HG02938 (cell line): ENCODE data around the gene SLC39A8.

Source experiments
- ATAC-seq: cut with Tn5 transposase; IDR thresholded peaks from one replicate; pipeline ENCODE4 v1.9.1; 2021; ENCODE audit warnings: mild to moderate bottlenecking, moderate library complexity; ENCODE audit not compliant: unreplicated experiment

SLC39A8 gene

DNA sequence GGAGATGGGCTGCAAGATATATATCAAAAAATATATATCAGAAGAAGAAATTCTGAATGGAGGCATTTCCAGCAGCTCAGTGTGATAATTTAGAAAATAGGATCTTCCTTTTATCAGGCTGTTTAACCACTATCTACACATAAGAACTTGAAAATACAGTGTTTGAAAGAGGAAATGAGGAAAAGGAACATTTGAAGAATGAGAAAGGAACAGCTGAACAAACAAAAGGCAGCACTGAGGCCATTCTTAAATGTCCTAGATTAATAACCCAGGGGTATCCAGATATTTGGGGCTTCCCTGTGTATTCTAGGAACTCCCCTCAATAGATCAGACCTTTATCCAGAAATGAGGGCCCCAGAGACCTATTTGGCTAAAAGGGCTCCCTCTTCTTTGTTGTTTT, 4.1 kb downstream of the SLC39A8 start:
- no peak for ATAC-seq

DNA sequence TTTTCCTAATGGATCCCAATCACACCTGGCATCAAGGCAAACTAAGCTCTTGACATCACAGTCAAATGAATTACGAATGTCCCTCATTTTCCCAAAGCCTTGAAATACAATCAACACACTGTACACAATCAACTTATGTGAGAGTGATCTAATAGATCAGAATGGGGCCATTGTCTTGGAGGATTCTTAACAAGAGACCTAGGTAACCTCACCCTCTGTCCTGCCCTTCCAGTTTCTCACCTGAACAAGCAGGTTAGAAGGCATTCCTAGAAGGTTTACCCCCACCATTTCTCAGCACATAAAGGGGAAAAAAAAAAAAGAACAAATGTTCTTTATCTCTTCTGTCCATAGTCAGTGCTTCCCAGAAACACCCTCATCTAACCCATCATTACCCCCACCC, 6.3 kb downstream of the SLC39A8 start:
- no peak for ATAC-seq

DNA sequence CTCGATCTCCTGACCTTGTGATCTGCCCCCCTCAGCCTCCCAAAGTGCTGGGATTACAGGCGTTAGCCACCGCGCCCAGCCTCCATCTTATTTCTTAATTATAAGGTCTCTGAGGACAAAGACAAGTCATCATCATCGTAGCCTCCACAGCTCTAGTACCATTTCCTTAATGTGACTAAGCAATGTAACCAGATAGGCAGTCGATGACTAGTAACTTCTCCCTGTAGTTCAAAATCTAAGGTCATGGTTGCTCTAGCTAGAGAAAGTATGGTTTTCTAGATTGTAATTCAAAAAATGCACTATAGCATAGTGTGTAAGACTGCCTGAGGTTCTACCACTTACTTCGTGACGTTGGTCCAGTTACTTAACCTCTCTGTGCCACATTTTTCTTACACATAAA, 6.9 kb downstream of the SLC39A8 start:
- no peak for ATAC-seq

DNA sequence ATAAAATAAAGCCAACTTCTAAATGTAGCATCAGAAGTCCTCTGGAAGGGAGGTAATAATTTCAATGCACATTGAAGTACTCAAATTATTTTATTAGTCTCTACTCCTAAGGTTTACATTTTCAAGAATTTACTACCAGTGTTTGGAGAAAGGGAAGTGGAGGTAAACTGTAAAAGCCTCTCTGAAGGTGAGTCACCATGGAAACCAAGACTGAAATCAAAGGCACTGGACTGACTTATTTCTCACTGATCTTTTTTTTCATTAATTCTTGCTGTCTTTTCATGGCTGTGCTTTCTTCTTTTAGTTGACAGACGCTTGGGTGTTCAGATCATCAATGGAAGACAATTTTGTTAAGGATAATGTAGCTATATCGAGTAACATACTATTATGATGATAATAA, 9.7 kb downstream of the SLC39A8 start:
- ATAC-seq, result no peak

DNA sequence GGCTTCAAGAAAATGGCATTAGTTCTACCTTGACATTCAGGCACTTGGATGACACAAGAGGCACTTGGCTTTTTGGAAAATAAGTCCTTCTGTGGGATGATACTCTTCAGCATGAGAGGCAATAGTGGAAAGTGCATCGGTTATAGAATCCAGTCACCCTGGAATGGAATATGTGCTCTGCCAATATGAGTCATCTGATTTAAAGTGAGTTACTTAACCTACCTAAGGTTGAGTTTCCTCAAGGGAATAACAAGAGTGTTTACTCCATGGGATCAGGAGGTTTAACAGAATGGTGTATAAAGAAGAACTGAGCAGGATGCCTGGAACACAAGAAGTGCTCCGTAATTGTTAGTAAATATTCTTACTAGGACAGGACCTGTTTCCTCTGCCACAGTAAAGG, 10.7 kb downstream of the SLC39A8 start:
- ATAC-seq, result no peak

DNA sequence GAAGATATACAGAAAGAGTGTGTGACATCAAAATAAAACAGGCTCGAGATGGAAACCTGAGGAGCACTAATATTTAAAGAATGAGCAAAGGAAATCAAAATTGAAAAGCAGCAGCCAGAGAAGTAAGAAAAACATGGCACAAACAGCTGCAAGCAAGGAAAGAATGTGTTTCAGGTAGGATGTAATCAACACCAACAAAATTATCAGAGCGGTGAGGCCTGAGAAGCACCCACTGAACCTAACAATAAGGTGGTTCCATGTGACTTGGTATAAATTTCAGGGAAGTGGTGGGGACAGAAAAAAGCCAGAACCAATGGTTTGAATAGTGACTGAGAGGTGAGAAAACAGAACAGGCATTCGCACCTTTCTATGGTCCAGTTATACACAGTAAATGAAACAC, 11.5 kb downstream of the SLC39A8 start:
- ATAC-seq, result no peak

DNA sequence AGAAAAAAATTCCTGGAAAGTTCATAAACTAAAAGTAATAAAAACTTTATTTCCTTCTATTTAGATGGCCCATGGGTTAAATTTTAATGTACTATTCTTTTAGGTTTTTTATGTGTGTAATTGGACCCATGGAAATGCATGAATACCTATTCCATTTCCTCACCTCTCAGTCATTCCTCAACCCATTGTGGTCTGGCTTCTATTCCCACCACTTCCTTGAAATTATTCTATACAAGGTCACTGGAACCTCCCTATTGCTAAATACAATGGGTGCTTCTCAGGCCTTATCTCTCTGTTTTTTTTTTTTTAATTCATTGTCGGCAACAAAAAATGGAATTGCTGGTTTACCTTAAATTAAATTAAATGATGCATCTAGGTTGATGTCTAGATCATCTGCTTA, 17.2 kb downstream of the SLC39A8 start:
- ATAC-seq, result no peak

DNA sequence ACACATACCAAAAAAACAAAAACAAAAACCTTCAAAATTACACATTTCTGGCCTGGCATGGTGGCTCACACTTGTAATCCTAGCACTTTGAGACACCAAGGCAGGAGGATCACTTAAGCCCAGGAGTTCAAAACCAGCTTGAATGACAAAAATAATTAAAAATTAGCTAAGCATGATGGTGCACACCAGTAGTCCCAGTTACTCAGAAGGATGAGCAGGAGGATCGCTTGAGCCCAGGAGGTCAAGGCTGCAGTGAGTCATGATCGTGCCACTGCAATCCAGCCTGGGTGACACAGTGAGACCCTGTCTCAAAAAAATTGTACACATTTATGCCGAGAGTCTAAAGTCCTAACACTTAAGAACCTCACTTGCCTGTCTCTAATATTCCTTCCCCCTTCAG, 18.3 kb downstream of the SLC39A8 start:
- no peak for ATAC-seq

DNA sequence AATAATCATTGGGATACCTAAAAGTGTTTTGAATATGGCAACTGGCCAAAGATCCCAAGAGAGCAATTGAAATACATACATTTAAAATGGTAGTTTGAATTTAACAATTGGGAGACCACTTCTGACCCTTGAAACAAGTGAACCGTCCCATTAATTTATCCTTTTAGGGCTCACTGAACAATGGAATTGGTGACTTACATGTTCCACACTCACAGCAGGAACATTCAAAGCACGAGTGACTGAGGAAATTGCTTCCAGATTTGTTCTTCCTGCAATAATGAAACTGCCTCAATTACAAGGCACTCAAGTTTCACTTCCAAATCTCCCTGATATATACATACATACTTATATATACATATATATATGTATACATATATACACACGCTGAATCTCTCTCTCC, 20.6 kb downstream of the SLC39A8 start:
- ATAC-seq, result no peak

DNA sequence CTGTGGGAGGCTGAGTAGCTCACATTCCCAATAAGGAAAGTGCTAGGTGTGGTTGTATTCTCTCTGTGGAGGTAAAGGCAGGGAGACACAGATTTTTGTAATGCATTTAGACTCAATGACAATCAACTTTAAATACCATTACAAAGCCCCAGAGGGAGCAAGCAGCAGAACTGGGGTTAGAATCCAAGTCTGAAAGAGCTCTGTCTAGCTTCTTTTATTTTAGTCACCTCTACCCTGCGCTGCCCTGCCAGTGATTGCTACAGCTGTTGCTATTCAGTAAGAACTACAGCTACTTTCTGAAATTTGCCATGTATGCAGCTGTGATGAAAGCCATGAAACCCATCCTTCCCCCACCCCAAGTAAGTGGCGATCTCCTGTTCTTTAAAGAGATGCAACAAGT, 22.5 kb downstream of the SLC39A8 start:
- no peak for ATAC-seq

DNA sequence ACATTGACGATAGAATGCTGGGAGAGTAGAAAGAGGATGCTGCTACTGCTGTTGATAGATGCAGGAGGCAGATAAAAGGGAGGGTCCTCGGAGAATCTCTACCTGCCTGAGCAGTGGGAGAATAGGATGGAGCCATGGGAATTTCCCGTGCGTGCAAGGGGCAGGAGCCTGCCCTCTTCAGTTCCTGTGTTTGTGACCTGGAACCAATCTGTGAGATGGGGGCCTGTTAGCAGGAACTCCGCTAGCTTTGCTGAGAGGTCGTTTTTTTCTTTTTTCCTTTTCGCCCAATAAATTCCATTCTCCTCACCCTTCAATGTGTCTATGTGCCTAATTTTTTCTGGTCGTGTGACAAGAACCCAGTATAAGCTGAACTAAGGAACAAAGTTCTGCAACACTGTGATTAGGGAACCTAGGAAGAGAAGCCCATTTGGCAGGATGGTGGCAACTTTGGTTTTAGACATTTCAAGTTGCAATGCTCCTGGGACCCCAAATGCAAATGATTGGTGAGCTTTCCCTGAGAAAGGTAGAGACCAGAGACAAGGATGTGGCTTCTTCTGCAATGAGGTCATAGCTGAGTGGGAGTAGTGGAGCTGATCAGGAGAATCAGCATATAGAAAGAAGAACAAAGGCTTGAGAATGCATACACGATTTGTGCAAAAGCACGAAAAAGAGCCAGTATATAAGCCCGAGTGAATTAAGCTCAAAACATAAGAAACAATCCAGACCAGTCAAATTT, 23.9 kb downstream of the SLC39A8 start:
- ATAC-seq, result peak; percentile 78

DNA sequence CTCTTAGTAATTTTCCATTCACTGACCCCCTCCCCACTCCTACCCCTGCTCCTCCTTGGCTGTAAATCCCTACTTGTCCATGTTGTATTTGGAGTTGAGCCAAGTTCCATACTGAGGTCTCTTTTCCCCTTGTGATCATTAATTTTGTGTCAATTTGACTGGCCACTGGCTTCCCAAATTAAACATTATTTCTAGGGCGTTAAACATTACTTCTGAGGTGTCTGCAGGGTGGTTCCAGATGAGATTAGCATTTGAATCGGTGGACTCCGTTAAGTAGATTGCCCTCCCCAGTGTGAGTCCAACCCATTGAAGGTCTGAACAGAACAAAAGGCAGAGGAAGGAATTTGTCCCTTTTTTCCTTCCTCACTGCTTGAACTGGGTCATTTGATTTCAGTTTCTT, 25.7 kb downstream of the SLC39A8 start:
- ATAC-seq, result no peak

DNA sequence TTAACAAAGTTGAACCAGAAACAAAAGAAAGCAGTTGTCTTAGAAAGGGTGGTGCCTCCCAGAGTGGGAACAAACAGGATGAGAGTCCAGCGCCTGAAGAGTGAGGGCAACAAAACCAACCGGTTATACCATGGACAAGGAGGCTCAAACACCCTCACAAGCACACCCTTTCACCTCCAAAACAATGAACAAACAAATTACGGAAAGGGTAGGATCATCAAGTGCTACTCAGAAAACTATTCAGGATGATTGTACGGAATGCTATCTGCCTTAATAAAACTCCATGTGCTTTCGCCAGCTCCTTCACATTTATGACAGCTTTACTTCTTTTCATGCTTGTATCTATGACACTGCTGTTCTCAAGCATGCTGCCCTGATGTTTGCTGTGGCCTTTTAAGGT, 26.8 kb downstream of the SLC39A8 start:
- no peak for ATAC-seq

DNA sequence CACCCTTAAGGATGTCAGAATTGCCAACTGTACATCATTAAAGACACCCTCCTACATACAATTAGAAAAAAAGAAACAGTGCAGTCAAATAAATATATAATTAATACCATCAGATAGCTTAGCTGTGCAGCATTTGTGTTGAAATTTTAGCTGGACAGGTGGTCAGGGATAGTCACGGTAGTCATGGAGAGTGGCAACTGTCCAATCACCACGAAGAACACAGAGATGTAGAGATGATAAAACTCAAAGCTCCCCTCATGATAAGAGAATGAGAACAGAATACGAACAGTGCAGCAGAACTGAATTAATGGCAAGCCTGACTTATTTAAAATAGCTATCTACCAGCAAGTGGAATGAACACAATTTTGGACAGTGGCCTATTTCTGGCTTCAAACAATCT, 27.2 kb downstream of the SLC39A8 start:
- no peak for ATAC-seq

DNA sequence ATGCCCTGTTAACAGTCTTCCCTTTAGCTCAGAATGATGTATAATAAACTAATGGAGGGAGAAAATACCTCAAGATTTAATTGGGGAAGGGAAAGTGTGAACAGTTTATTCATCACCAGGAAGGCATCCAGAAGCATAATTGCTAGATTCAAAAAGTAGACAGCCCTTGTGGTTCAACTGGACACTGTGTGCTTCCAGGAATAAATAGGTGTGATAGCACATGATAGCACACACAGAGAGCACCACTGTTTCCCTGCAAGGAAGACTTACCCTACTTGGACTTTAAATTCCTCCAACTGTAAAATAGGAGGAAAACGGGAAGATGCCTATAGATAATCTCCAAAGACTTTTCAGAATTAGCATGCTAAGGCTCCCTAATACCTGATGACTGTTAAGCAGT, 27.8 kb downstream of the SLC39A8 start:
- ATAC-seq, result no peak

DNA sequence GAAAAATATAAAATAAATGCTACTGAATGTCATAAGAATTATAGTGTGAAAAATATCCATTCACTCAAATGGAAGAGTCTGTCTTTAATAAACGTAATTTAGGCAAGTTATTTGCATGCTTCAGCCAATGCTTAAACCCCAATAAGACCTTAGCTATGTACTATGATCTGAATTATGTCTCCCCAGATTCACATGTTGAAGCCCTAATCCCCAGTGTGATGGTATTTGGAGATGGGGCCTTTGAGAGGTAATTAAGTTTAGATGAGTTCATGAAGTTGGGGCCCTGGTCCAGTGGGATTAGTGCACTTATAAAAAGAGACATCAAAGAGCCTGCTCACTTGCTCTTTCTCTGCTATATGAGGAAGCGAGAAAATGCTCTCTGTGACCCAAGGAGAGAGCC, 28.7 kb downstream of the SLC39A8 start:
- ATAC-seq, result no peak

DNA sequence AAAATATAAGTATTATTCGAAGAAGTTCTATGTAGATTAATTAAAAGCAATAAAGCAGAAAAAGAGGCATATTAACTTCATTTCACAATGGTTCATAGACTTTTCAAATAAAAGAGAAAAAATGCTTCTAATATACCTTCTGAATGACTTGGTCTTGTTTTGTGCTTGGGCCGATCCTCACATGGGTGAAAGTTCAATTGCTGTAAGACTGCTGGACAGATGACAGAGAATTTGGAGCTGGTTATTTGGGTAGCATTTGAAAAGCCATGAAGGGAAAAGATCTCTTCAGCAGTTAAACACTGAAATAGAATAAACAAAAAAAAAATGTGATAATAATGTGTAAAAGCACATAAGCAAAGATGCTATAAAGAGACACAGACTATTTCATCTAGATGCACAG, 29.8 kb downstream of the SLC39A8 start:
- ATAC-seq, result no peak

DNA sequence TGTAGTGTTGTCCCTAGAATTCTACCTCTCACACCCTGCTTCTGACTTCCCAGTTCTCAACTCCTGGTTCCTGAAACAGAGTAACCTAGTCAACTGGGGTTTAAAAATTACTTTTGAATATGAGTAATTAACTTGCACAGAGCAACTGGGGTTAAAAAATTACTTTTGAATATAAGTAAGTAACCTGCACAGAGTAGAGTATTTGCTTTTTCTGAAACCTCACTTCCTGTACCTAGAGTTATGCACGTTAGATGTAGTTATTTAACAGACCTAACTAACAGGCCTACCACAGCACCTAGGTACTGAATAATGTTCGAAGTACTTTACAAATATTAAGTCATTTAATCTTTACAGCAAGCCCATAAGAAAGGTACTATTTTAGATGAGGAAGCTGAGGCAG, 32.9 kb downstream of the SLC39A8 start:
- no peak for ATAC-seq

DNA sequence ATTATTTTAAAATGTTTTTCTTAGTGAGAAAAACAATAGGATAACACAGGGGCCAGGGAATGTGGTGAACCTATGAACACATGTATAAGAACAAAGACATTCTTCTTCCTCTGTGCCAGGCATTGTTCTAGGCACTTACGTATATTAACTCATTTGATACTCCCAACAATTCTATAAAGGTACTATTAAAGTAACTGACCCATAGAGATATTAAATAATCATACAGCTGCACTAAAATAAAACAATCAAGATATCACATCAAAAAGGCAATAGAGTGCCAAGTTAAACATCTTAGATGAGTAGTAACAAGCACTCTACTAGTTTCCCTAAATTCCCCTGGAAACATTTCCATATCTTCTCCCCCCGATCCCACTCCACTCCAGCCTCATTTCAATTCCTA, 33.4 kb downstream of the SLC39A8 start:
- ATAC-seq, result no peak

DNA sequence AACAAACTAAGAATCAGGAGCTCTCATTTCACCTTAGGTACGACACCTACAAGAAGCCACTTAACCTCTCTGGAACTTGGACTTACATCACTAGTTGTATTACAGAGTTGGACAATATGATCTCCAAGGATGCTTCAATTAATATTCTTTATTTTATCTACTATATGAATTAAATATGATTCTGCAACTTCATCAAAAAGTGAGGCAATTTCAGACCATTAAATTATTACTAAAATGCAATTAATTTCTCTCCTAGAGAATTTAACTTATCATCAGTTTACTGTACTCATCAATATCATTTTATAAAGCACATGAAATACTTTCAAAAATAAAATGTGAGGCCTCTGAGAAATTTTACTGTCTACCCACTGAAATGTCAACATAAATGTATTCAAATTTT, 33.9 kb downstream of the SLC39A8 start:
- no peak for ATAC-seq

DNA sequence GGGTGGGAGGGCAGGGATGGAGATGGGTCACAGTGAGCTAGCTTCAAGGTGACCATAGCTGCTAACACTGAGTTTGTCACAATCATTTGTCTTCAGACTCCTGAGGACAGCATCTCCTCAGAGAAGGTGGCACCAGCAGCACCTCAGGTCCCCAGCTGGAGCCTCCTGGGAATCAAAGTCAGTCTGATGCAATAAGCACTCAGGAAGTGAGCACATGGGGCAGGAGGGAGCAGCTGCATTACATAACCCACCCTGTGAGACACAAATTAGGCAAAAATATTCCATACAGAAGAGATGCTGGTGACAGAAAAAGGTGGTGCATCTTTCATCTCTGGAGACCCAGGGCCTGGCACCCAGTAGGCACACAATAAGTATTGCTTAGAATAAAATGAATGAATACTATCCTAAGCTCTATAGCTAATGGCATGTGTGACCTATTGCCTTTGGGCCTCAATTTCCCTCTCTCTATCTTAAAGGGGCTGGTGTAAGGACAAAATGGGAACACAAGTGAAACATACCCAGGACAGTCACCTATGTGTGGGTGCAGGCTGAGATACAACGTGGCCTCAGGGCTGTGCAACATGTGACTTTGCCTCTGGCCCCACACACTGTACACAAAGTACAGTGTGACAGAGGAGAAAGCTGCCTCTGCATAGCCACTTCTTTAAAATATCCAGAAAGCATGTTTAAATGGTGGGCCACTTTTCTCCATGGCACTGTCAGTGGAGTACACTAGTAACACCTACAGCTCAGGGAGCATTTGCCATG, 37.1 kb downstream of the SLC39A8 start:
- ATAC-seq, result no peak

DNA sequence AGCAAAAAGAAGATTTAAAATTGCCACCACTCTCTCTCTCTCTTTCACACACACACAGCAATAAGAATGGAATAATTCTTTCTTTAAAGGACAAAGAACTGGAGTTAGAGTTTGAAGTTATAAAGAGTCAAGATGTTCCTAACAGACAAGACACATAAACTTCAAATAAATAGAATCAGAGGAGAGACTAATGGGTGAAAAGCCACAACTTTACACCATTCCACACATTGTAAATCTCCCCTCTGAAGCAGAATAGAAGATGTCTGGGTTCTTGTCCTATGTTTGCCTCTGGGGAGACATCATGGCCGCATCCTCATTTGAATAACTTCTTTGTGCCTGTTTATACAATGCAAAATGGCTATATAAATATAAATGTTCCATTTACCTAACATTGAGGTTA, 39.6 kb downstream of the SLC39A8 start:
- ATAC-seq, result no peak

DNA sequence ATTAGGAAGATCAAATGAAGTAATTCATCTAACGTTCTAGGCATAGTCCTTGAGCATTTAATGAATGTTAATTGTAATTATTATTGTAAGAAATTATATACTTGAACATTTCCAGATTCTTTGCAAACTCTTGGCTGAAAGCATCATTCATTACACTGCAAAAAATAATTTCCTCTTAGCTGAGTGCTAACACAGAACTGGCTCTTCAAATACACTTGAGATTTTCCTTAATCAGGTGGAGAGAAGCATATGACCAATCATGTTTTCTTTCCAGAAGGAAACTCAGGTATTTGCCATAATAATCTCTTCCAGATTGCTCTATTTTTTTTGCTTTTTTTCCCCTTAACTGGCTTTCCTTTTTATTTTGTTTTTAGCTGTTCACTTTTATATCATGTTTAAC, 42.5 kb downstream of the SLC39A8 start:
- ATAC-seq, result no peak
